SU-DHL-6 (cell line): ENCODE results near the gene RCBTB2.

Source experiments
- H2AFZ ChIP-seq: fragments of 200-600 bp; sonication (generic); 2 replicates; pipeline ENCODE4 v1.6.1; 2014; ENCODE audit warnings: low read depth, mild to moderate bottlenecking, moderate library complexity, mixed read lengths, antibody characterized with exemption, low read length; ENCODE audit not compliant: severe bottlenecking
- H3F3A ChIP-seq: fragments of 200-600 bp; shearing (Covaris generic); 2 replicates; pipeline ENCODE4 v1.6.0; 2016; ENCODE audit warnings: antibody characterized with exemption, mild to moderate bottlenecking; ENCODE audit not compliant: insufficient read depth
- H3K27ac ChIP-seq: fragments of 200-600 bp; sonication (generic); 2 replicates; pipeline ENCODE4 v1.5.1; 2016; ENCODE audit warnings: low read depth, mild to moderate bottlenecking, low read length, moderate library complexity, mixed read lengths
- H3K27me3 ChIP-seq: fragments of 200-600 bp; sonication (generic), shearing (Covaris generic); 2 replicates; pipeline ENCODE4 v1.6.0; 2014; ENCODE audit warnings: mild to moderate bottlenecking, low read length
- H3K36me3 ChIP-seq: fragments of 200-600 bp; sonication (generic); 2 replicates; pipeline ENCODE4 v1.6.1; 2014; ENCODE audit warnings: mild to moderate bottlenecking, low read length, mixed read lengths
- H3K4me2 ChIP-seq: fragments of 300-600, 200-600 bp; shearing (Covaris generic), sonication (generic); 2 replicates; pipeline ENCODE4 v1.6.0; 2014; ENCODE audit warnings: low read length, low read depth, mild to moderate bottlenecking; ENCODE audit not compliant: poor library complexity, severe bottlenecking
- H3K4me3 ChIP-seq: fragments of 200-600 bp; sonication (generic); 2 replicates; pipeline ENCODE4 v1.5.1; 2014; ENCODE audit warnings: antibody characterized with exemption, low read length, mild to moderate bottlenecking, mixed read lengths; ENCODE audit not compliant: insufficient read depth, poor library complexity, severe bottlenecking
- H3K79me2 ChIP-seq: fragments of 200-600 bp; sonication (generic); 2 replicates; pipeline ENCODE4 v1.6.1; 2014; ENCODE audit warnings: mild to moderate bottlenecking, low read length, moderate library complexity; ENCODE audit not compliant: insufficient read depth
- H3K9ac ChIP-seq: fragments of 200-600 bp; sonication (generic); 2 replicates; pipeline ENCODE4 v1.7.0; 2014; ENCODE audit warnings: mild to moderate bottlenecking, low read length
- H3K9me2 ChIP-seq: fragments of 200-600 bp; sonication (generic); replicated peaks from 2 replicates; pipeline ENCODE4 v1.6.1; 2014; ENCODE audit warnings: low read length; ENCODE audit not compliant: insufficient read depth
- H3K9me3 ChIP-seq: fragments of 200-600 bp; sonication (generic); 2 replicates; pipeline ENCODE4 v1.6.1; 2014; ENCODE audit warnings: low read length, mixed read lengths; ENCODE audit not compliant: insufficient read depth
- H4K20me1 ChIP-seq: fragments of 200-600 bp; sonication (generic); 2 replicates; pipeline ENCODE4 v1.6.1; 2014; ENCODE audit warnings: low read depth, mild to moderate bottlenecking, antibody characterized with exemption, low read length, moderate library complexity, mixed read lengths
- EZH2phosphoT487 ChIP-seq: fragments of 200-600 bp; sonication (generic), shearing (Covaris generic); conservative IDR thresholded peaks from 2 replicates; pipeline ENCODE4 v1.6.1; 2018; ENCODE audit warnings: mild to moderate bottlenecking, antibody characterized with exemption, low read length, moderate library complexity, mixed read lengths
- TF ChIP-seq, protein P1 (sequence below): fragments of 200-600 bp; sonication (generic); IDR thresholded peaks from one replicate; pipeline ENCODE4 v1.5.1; 2017; ENCODE audit warnings: antibody characterized with exemption, mild to moderate bottlenecking, low read length, moderate library complexity; ENCODE audit not compliant: insufficient read depth, poor library complexity, severe bottlenecking

RCBTB2 gene

GRCh38 chr13:48483575-48483974 is 49.3 kb downstream of the RCBTB2 start:
- Histone ChIP-seq H2AFZ (no peak overlapping the region), H3K9me2 (no peaks in the 10 kb centered on the region), H3K36me3 (peaks cover 38% of the 10 kb centered on the region), H3K27ac (no peak overlapping the region), H3K4me2 (no peak overlapping the region), H4K20me1 (no peaks in the 10 kb centered on the region), H3K4me3 (no peak overlapping the region), H3K79me2 (no peaks in the 10 kb centered on the region), H3K9me3 (no peaks in the 10 kb centered on the region), H3K9ac (no peak overlapping the region), H3K27me3 (no peaks in the 10 kb centered on the region), H3F3A (peaks cover 27% of the 10 kb centered on the region)
- TF ChIP-seq, protein P1, sequence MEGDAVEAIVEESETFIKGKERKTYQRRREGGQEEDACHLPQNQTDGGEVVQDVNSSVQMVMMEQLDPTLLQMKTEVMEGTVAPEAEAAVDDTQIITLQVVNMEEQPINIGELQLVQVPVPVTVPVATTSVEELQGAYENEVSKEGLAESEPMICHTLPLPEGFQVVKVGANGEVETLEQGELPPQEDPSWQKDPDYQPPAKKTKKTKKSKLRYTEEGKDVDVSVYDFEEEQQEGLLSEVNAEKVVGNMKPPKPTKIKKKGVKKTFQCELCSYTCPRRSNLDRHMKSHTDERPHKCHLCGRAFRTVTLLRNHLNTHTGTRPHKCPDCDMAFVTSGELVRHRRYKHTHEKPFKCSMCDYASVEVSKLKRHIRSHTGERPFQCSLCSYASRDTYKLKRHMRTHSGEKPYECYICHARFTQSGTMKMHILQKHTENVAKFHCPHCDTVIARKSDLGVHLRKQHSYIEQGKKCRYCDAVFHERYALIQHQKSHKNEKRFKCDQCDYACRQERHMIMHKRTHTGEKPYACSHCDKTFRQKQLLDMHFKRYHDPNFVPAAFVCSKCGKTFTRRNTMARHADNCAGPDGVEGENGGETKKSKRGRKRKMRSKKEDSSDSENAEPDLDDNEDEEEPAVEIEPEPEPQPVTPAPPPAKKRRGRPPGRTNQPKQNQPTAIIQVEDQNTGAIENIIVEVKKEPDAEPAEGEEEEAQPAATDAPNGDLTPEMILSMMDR: no peak
- TF ChIP-seq EZH2phosphoT487: no peak

- Histone ChIP-seq H3K27me3 (no peaks in the 10 kb centered on the region), H4K20me1 (no peaks in the 10 kb centered on the region), H3K9me3 (no peaks in the 10 kb centered on the region), H3F3A (peaks cover 19% of the 10 kb centered on the region; the same call in 1 of the 2 replicates), H3K79me2 (no peaks in the 10 kb centered on the region), H3K36me3 (peaks cover 39% of the 10 kb centered on the region), H3K4me2 (no peak overlapping the region), H3K27ac (no peak overlapping the region), H2AFZ (no peak overlapping the region), H3K4me3 (no peak overlapping the region), H3K9me2 (no peaks in the 10 kb centered on the region), H3K9ac (no peak overlapping the region)
- no peak for TF ChIP-seq EZH2phosphoT487
- TF ChIP-seq, protein P1: no peak
Observed at GRCh38 chr13:48478391-48478790, 54.5 kb downstream of the RCBTB2 start.

GRCh38 chr13:48477191-48477855 is 55.6 kb downstream of the RCBTB2 start:
- Histone ChIP-seq H2AFZ (no peak overlapping the region), H3K9ac (no peak overlapping the region), H3F3A (peaks cover 19% of the 10 kb centered on the region; the same call in 1 of the 2 replicates), H4K20me1 (no peaks in the 10 kb centered on the region), H3K27ac (peak overlapping the region; percentile 16; the same call in 1 of the 2 replicates), H3K36me3 (peaks cover 47% of the 10 kb centered on the region), H3K79me2 (no peaks in the 10 kb centered on the region), H3K9me2 (no peaks in the 10 kb centered on the region), H3K9me3 (no peaks in the 10 kb centered on the region), H3K27me3 (no peaks in the 10 kb centered on the region), H3K4me3 (no peak overlapping the region), H3K4me2 (no peak overlapping the region)
- no peak for TF ChIP-seq EZH2phosphoT487
- TF ChIP-seq, protein P1: no peak
